DMS153 (cell line): ENCODE measurements around the gene USP17L26.
"Not testable (repeated sequence)": the region's sequence is repeated elsewhere in the genome, so short reads cannot be mapped to it uniquely, and the experiment has no call there.

Experiments used
- DNase-seq: peaks from one replicate; lab custom pipeline; 2025; lab: John Stamatoyannopoulos, UW

The USP17L26 gene

DNA sequence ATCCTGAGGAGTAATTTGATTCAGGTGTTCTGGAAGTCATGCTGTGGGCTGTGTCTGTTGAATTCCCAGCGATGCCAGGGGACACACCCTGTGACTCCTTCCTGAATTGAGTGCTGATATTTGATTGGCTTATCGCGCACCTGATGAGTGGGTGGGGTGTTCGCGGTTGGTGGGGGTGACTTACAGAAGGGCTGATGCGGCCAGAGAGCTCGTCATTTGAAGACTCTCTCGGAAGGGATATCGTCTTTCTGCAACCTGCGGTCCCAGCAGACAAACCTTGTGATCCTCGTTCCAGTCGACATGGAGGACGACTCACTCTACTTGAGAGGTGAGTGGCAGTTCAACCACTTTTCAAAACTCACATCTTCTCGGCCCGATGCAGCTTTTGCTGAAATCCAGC lies at the start of gene USP17L26:
USP17L26 (plus strand) TSS at position 301 of the 400 bp plus-strand sequence; CDS start at position 301, 0 bp downstream.
- not testable (repeated sequence) for DNase-seq

GRCh38 chr4:9324191-9324590 lies 10.3 kb upstream of the USP17L26 start:
- DNase-seq, result not testable (repeated sequence)

DNA sequence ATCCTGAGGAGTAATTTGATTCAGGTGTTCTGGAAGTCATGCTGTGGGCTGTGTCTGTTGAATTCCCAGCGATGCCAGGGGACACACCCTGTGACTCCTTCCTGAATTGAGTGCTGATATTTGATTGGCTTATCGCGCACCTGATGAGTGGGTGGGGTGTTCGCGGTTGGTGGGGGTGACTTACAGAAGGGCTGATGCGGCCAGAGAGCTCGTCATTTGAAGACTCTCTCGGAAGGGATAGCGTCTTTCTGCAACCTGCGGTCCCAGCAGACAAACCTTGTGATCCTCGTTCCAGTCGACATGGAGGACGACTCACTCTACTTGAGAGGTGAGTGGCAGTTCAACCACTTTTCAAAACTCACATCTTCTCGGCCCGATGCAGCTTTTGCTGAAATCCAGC lies 9.6 kb upstream of the USP17L26 start, which contains the start of gene USP17L24:
USP17L24 (plus strand) TSS at position 301 of the 400 bp plus-strand sequence; CDS start at position 301, 0 bp downstream.
- DNase-seq, result not testable (repeated sequence)

DNA sequence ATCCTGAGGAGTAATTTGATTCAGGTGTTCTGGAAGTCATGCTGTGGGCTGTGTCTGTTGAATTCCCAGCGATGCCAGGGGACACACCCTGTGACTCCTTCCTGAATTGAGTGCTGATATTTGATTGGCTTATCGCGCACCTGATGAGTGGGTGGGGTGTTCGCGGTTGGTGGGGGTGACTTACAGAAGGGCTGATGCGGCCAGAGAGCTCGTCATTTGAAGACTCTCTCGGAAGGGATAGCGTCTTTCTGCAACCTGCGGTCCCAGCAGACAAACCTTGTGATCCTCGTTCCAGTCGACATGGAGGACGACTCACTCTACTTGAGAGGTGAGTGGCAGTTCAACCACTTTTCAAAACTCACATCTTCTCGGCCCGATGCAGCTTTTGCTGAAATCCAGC lies 4.8 kb upstream of the USP17L26 start, which contains the start of gene USP17L25:
USP17L25 (plus strand) TSS at position 301 of the 400 bp plus-strand sequence; CDS start at position 301, 0 bp downstream.
- DNase-seq, result not testable (repeated sequence)

DNA sequence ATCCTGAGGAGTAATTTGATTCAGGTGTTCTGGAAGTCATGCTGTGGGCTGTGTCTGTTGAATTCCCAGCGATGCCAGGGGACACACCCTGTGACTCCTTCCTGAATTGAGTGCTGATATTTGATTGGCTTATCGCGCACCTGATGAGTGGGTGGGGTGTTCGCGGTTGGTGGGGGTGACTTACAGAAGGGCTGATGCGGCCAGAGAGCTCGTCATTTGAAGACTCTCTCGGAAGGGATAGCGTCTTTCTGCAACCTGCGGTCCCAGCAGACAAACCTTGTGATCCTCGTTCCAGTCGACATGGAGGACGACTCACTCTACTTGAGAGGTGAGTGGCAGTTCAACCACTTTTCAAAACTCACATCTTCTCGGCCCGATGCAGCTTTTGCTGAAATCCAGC lies 4.6 kb downstream of the USP17L26 start, which contains the start of gene USP17L5:
USP17L5 (plus strand) TSS at position 301 of the 400 bp plus-strand sequence; CDS start at position 301, 0 bp downstream.
- not testable (repeated sequence) for DNase-seq

DNA sequence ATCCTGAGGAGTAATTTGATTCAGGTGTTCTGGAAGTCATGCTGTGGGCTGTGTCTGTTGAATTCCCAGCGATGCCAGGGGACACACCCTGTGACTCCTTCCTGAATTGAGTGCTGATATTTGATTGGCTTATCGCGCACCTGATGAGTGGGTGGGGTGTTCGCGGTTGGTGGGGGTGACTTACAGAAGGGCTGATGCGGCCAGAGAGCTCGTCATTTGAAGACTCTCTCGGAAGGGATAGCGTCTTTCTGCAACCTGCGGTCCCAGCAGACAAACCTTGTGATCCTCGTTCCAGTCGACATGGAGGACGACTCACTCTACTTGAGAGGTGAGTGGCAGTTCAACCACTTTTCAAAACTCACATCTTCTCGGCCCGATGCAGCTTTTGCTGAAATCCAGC lies 9.4 kb downstream of the USP17L26 start, which contains the start of gene USP17L27:
USP17L27 (plus strand) TSS at position 301 of the 400 bp plus-strand sequence; CDS start at position 301, 0 bp downstream.
- DNase-seq, result not testable (repeated sequence)

GRCh38 chr4:9348593-9348992 lies 14.1 kb downstream of the USP17L26 start, which contains the start of gene USP17L28:
Gene USP17L28, plus strand, starts transcription at chr4:9348893. Its CDS starts 0 bp downstream, at chr4:9348893.
- not testable (repeated sequence) for DNase-seq

GRCh38 chr4:9350866-9351265 lies 16.4 kb downstream of the USP17L26 start:
- DNase-seq, result not testable (repeated sequence)

DNA sequence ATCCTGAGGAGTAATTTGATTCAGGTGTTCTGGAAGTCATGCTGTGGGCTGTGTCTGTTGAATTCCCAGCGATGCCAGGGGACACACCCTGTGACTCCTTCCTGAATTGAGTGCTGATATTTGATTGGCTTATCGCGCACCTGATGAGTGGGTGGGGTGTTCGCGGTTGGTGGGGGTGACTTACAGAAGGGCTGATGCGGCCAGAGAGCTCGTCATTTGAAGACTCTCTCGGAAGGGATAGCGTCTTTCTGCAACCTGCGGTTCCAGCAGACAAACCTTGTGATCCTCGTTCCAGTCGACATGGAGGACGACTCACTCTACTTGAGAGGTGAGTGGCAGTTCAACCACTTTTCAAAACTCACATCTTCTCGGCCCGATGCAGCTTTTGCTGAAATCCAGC lies 18.9 kb downstream of the USP17L26 start, which contains the start of gene USP17L29:
USP17L29 (plus strand) TSS at position 301 of the 400 bp plus-strand sequence; CDS start at position 301, 0 bp downstream.
- DNase-seq, result not testable (repeated sequence)

GRCh38 chr4:9362829-9363228 lies 28.4 kb downstream of the USP17L26 start, which contains the start of gene USP17L30:
Gene USP17L30, plus strand, starts transcription at chr4:9363129. Its CDS starts 0 bp downstream, at chr4:9363129.
- not testable (repeated sequence) for DNase-seq

- not testable (repeated sequence) for DNase-seq
Observed at GRCh38 chr4:9379881-9380280, 45.4 kb downstream of the USP17L26 start.

DNA sequence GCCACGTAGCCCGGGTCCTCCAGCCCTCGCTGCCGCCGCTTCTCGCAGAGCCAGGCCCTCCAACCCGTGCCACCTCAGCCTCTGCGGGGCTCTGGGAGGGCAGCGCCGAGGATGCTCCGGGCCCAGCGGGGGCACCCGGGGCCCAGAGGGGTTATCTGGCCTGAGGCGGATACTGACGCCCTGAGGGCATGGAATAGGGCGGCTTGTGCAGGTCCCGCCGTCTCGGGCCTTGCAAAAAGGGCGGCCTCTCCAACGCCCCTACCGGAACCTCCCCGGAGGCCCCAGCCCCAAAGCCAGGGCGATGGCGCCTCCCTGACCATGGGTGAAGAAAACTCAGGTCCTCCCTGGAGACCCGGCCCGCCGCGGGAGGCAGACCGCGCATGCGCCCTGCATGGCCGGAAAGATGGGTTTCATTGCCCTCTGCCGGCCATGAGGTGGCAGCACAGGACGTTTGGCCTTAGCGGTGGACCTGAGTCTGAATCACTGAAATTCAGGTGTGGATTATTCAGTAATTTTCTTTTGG lies 46.6 kb downstream of the USP17L26 start:
- DNase-seq, result not testable (repeated sequence)

- DNase-seq, result no peak
Observed at GRCh38 chr4:9384126-9384525, 49.7 kb downstream of the USP17L26 start.
